HepG2 (cell line): ENCODE results near the gene RANBP3L.

Source experiments
- ATM ChIP-seq: fragments of 450-650 bp; IDR thresholded peaks from 2 replicates; pipeline ENCODE4 v1.7.1; 2017; ENCODE audit warnings: mild to moderate bottlenecking, borderline replicate concordance
- PITX1 ChIP-seq: sonication (generic); formaldehyde crosslinking; IDR thresholded peaks from 2 replicates; pipeline ENCODE4 v1.5.1; 2020; ENCODE audit warnings: mild to moderate bottlenecking, missing genetic modification reagents
- SOX6 ChIP-seq, 2 experiments: fragments of 450-650 bp in 1 of 2; sonication (generic) in 1 of 2; formaldehyde crosslinking in 1 of 2; IDR thresholded peaks; 2 replicates each; pipeline versions ENCODE4 v1.4.0 to v1.6.1; 2017 to 2020; ENCODE audit warnings: antibody characterized with exemption in 1 of 2, mild to moderate bottlenecking in 1 of 2, missing genetic modification reagents in 1 of 2
- TOE1 ChIP-seq: sonication (generic); formaldehyde crosslinking; IDR thresholded peaks from 2 replicates; pipeline ENCODE4 v1.4.0; 2020; ENCODE audit warnings: mild to moderate bottlenecking, missing genetic modification reagents
- TRAFD1 ChIP-seq: sonication (generic); formaldehyde crosslinking; IDR thresholded peaks from 2 replicates; pipeline ENCODE4 v1.5.1; 2020; ENCODE audit warnings: missing genetic modification reagents, mild to moderate bottlenecking, borderline replicate concordance
- ZNF704 ChIP-seq: sonication (generic); formaldehyde crosslinking; IDR thresholded peaks from 2 replicates; pipeline ENCODE4 v1.8.1; 2023; ENCODE audit warnings: mild to moderate bottlenecking, inconsistent platforms, moderate library complexity, missing genetic modification reagents, borderline replicate concordance

- TF ChIP-seq TOE1: no peak
- TF ChIP-seq ZNF704 (CRISPR knock-in tag): no peak
- TF ChIP-seq ATM: no peak
- no peak for TF ChIP-seq SOX6 (IDR thresholded peaks at IDR 0.05)
- no peak for TF ChIP-seq SOX6 (CRISPR knock-in tag; IDR thresholded peaks at IDR 0.05)
- TF ChIP-seq TRAFD1 (CRISPR knock-in tag): no peak
- no peak for TF ChIP-seq PITX1 (CRISPR knock-in tag)
Observed at GRCh38 chr5:36323926-36324781, 22.5 kb upstream of the RANBP3L start.
